Astrocyte of the cerebellum (primary cell): Measurements from ENCODE around the gene DDIT4L.
"Not testable (repeated sequence)": the region's sequence is repeated elsewhere in the genome, so short reads cannot be mapped to it uniquely, and the experiment has no call there.

Source experiments
- DNase-seq: peaks from one replicate; pipeline ENCODE4 v3.0.0-alpha.2; 2011; ENCODE audit warnings: low read depth
- H3K4me3 ChIP-seq: 2 replicates; pipeline ENCODE4 v1.5.1; 2011; ENCODE audit warnings: mild to moderate bottlenecking, low read depth, low read length, moderate library complexity
- CTCF ChIP-seq: IDR thresholded peaks from 2 replicates; pipeline ENCODE4 v1.5.1; 2012; ENCODE audit warnings: low read length, low read depth, moderate library complexity, mild to moderate bottlenecking; ENCODE audit errors: missing control alignments
- in situ Hi-C: cut with HindIII; loops from 2 replicates; pipeline ENCODE4 v1.10.0; 2017; ENCODE audit warnings: low sequenced_read_pairs

The DDIT4L gene

GRCh38 chr4:100147684-100148083 is 42.6 kb downstream of the DDIT4L start:
- DNase-seq: no peak
- in situ Hi-C loops: no loop called here
- no peak for TF ChIP-seq CTCF
- no peak overlapping the region for H3K4me3 ChIP-seq

- DNase-seq: no peak
- H3K4me3 ChIP-seq: no peak overlapping the region
- no peak for TF ChIP-seq CTCF
- in situ Hi-C loops: no loop called here
Observed at GRCh38 chr4:100147198-100147597, 43.1 kb downstream of the DDIT4L start.

GRCh38 chr4:100146756-100147155 is 43.5 kb downstream of the DDIT4L start:
- no peak for DNase-seq
- TF ChIP-seq CTCF: no peak
- no peak overlapping the region for H3K4me3 ChIP-seq
- in situ Hi-C loops: no loop called here

GRCh38 chr4:100137320-100137719 is 52.9 kb downstream of the DDIT4L start:
- H3K4me3 ChIP-seq, DNase-seq, in situ Hi-C loops: not testable (repeated sequence)
